ENCODE measurements around the gene GPR15LG.

GRCh38 chr10:84166620-84167288 is 6.8 kb upstream of the GPR15LG start:
- TF ChIP-seq POLR2A (IDR thresholded peaks at IDR 0.05), result no peak
- no peak for TF ChIP-seq EP300 (IDR thresholded peaks at IDR 0.05)
- TF ChIP-seq CTCF (IDR thresholded peaks at IDR 0.05), result no peak
